Measurements from ENCODE around the gene HBA2.

DNA sequence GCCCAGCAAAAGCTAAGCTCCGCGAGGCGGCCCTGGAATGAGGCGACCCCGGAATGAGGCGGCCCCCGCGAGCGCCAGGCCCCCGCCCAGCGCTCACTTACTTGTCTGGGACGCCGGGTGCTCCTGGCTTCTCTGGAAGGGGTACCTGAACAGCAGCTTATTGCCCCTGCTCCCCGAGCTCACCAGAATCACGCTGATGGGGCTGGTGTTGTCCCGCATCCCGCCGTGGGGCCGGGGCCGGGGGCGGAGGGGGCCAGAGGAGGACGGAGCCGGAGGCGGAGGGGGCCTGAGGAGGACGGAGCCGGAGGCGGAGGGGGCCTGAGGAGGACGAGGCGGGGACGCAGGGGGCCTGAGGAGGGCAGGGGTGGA lies 34.6 kb upstream of the HBA2 start:
- TF ChIP-seq CTCF (IDR thresholded peaks at IDR 0.05; ENCODE audit: low read length): no peak
- TF ChIP-seq EZH2 (IDR thresholded peaks at IDR 0.05; ENCODE audit: borderline replicate concordance, low read length): no peak

Data from OCI-LY1 (cell line).